ENCODE data around the gene TRPC4AP.

Gene TRPC4AP

GRCh38 chr20:35003211-35004031 lies 89.2 kb downstream of the TRPC4AP start:
- no peak for DNase-seq (ENCODE audit: extremely low read depth in 1 of 2, low read depth in 1 of 2)

- no peak for DNase-seq (ENCODE audit: extremely low read depth in 1 of 2, low read depth in 1 of 2)
Observed at GRCh38 chr20:35002426-35003210, 90.0 kb downstream of the TRPC4AP start.

GRCh38 chr20:35001596-35002362 lies 90.8 kb downstream of the TRPC4AP start:
- DNase-seq (ENCODE audit: extremely low read depth in 1 of 2, low read depth in 1 of 2) = no peak

GRCh38 chr20:35000922-35001595 lies 91.5 kb downstream of the TRPC4AP start:
- DNase-seq (ENCODE audit: extremely low read depth in 1 of 2, low read depth in 1 of 2) = no peak

DNA sequence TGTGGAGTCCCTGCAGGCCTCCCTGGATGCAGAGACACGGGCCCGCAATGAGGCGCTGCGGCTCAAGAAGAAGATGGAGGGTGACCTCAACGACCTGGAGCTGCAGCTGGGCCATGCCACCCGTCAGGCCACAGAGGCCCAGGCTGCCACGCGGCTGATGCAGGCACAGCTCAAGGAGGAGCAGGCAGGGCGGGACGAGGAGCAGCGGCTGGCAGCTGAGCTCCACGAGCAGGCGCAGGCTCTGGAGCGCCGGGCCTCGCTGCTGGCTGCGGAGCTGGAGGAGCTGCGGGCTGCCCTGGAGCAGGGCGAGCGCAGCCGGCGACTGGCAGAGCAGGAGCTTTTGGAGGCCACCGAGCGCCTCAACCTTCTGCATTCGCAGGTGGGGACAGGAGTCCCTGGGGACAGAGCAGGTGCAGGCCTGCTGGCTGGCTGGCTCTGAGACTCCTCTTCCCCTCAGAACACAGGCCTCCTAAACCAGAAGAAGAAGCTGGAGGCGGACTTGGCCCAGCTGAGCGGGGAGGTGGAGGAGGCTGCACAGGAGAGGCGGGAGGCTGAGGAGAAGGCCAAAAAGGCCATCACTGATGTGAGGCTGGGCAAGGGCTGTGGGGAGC lies 92.2 kb downstream of the TRPC4AP start:
- DNase-seq (ENCODE audit: extremely low read depth in 1 of 2, low read depth in 1 of 2) = no peak

- DNase-seq (ENCODE audit: extremely low read depth in 1 of 2, low read depth in 1 of 2) = no peak
Observed at GRCh38 chr20:34999782-35000181, 92.8 kb downstream of the TRPC4AP start.

- no peak for DNase-seq (ENCODE audit: extremely low read depth in 1 of 2, low read depth in 1 of 2)
Observed at GRCh38 chr20:34999021-34999451, 93.6 kb downstream of the TRPC4AP start.

- no peak for DNase-seq (ENCODE audit: extremely low read depth in 1 of 2, low read depth in 1 of 2)
Observed at GRCh38 chr20:34998331-34998950, 94.2 kb downstream of the TRPC4AP start.

GRCh38 chr20:34997774-34998173 lies 94.8 kb downstream of the TRPC4AP start:
- DNase-seq (ENCODE audit: extremely low read depth in 1 of 2, low read depth in 1 of 2) = no peak

DNA sequence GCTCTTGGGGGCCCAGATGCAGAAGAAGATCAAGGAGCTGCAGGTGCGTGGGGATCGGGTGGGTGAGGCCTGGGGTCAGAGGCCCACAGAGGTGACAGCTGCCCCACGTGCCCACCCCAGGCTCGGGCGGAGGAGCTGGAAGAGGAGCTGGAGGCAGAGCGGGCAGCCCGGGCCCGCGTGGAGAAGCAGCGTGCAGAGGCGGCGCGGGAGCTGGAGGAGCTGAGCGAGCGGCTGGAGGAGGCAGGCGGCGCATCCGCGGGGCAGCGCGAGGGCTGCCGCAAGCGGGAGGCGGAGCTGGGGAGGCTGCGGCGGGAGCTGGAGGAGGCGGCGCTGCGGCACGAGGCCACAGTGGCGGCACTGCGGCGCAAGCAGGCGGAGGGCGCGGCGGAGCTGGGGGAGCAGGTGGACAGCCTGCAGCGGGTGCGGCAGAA lies 95.5 kb downstream of the TRPC4AP start:
- DNase-seq (ENCODE audit: extremely low read depth in 1 of 2, low read depth in 1 of 2) = no peak

DNA sequence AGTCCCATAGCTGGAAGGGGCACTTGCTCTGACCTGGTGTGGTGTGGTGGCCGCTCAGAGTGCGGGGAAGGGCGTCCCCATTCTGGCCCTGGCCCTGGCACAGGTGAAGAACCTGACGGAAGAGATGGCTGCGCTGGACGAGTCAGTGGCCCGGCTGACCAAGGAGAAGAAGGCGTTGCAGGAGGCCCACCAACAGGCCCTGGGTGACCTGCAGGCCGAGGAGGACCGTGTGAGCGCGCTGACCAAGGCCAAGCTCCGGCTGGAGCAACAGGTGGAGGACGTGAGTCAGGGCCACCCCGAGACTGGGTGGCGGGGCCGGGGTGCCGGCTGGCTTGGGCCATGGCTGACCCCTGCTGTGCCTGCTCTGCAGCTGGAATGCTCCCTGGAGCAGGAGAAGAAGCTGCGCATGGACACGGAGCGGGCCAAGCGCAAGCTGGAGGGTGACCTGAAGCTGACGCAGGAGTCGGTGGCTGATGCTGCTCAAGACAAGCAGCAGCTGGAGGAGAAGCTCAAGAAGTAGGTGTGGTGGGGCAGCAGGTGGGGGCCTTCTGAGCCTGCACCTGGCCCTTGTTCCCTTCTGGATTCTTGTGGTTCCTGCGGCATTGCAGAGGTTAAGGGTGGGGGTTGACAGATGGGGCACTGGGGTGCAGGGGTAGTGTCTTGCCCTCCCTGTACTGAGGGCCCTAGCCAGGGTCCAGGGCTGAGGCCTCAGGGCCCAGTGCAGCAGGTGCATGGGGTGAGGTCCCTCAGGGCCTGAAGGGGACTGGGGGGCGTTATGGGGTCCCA lies 96.2 kb downstream of the TRPC4AP start:
- DNase-seq (ENCODE audit: extremely low read depth in 1 of 2, low read depth in 1 of 2) = no peak

DNA sequence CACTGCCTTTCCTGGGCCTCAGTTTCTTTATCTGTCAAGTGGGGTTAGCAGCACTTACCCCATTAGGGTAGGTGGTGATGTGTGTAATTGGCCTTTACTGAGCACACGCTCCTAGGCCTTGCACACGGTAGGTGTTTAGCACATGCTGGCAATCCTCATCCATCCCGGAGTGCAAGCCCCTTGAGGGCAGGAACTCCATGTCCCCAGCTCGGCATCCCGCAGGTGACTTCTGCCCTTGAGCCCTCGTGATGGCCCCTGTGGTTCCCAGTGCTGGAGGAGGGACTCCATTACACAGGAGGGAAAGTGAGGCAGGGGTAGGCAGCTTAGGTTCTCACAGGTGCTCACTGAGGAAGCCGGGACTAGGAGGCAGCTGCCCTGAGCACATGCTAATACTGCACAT lies 96.9 kb downstream of the TRPC4AP start:
- DNase-seq (ENCODE audit: extremely low read depth in 1 of 2, low read depth in 1 of 2) = no peak

DNA sequence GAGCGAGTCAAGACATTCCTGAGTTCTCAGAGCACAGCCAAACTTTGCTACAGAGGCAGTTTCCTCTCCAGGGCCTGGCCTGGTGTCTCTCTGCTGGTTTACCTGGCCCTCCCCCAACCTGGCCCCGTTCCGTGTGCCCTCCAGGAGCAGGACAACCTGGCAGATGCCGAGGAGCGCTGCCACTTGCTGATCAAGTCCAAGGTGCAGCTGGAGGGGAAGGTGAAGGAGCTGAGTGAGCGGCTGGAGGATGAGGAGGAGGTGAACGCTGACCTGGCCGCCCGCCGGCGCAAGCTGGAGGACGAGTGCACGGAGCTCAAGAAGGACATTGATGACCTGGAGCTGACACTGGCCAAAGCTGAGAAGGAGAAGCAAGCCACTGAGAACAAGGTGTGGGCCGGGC lies 97.4 kb downstream of the TRPC4AP start:
- DNase-seq (ENCODE audit: extremely low read depth in 1 of 2, low read depth in 1 of 2) = no peak

DNA sequence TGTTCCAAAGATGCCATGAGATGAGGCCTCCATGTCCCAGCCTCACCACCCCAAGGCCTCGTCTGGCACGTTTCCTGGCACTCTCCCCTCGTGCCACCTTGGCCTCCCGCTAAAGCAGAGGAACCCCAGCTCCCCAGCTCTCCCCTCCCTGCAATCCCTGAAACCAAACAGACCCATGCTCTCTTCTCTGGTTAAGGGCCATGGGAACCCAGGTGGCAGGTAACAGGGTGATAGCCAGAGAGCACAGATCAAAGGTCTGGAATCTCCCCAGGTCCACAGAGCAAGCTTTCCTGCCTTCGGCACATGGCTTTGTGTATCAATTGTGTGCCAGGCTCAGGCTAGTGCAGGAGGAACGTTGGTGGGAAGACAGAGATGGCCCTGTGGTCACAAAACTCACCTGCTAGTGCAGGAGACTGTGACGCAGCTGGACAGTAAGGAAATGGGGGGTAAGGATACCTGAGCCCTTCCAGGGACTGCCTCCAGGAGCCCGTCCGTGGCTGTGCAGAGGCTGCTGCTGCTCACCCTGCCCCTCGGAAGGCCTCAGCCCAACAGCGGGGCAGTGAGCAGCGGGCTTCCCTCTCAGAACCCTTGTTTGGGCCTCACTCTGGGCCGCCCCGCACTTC lies 98.0 kb downstream of the TRPC4AP start:
- DNase-seq (ENCODE audit: extremely low read depth in 1 of 2, low read depth in 1 of 2) = no peak

DNA sequence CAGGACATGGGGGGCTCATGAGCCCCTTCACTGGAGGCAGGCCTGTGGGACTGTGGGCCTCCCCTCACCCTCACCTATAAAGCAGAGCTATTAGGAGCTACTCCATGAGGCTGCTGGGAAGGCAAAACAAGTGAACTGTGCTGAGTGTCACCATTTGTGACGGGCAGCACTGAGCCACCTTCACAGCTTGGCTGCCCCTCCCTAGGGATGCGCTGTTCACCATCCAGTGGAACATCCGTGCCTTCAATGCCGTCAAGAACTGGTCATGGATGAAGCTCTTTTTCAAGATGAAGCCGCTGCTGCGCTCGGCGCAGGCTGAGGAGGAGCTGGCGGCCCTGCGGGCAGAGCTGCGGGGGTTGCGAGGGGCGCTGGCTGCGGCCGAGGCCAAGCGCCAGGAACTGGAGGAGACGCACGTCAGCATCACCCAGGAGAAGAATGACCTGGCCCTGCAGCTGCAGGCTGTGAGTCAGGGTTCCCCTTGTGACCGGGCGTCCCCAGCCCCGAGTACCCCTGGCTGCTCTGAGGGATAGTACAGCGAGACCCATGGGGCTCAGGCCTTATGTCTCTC lies 98.6 kb downstream of the TRPC4AP start:
- DNase-seq (ENCODE audit: extremely low read depth in 1 of 2, low read depth in 1 of 2) = no peak

GRCh38 chr20:34992751-34993417 lies 99.7 kb downstream of the TRPC4AP start:
- DNase-seq (ENCODE audit: extremely low read depth in 1 of 2, low read depth in 1 of 2) = no peak

DNA sequence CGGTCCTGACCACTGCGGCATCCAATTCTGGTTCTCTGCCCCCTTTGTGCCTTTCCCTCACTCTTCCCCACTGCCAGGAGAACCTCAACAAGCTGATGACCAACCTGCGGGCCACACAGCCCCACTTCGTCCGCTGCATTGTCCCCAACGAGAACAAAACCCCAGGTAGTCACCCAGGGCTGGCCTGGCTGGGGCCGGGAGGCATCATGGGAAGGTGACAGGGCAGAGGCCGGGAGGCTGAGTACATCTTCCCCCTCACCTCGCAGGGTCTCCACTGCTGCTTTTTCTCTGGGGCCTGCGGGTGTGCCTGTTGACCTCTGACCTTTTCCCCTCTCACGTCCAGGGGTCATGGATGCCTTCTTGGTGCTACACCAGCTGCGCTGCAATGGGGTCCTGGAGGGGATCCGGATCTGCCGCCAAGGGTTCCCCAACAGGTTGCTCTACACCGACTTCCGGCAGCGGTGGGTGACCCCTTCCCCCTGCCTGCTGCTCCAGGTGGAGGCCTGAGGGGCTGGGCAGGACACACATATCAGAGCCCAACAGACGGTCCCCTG lies 101.9 kb downstream of the TRPC4AP start:
- no peak for DNase-seq (ENCODE audit: extremely low read depth in 1 of 2, low read depth in 1 of 2)
